ENCODE data around the gene TERT. TPM values are rescaled to one million over a fixed set of nuclear protein-coding genes. Genes with fewer than 3 reads are reported as not detected.

TERT gene
- total RNA-seq, 4 donors from 2014 or later: not detected

DNA sequence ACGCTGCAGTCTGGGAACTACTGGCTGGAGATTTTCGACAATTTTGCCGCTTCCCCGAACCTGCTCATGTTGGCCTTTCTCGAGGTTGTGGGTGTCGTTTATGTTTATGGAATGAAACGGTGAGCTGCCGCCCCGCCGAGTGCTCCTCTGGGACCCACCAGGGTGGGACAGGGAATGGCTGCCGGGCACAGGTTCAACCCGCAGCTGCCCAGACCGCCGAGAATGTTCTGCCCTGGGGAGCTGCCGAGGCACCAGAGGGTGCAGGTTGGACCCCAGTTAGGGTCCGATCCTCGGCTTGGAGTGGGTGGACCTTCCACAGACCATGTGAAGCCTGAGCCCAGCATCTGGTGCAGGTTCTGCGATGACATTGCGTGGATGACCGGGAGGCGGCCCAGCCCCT is 50.6 kb downstream of the TERT start:
- TF ChIP-seq CTCF (IDR thresholded peaks at IDR 0.05): no peak
- DNase-seq (ENCODE audit: low spot score): no peak
- no peak for ATAC-seq (ENCODE audit: low FRiP score)

DNA sequence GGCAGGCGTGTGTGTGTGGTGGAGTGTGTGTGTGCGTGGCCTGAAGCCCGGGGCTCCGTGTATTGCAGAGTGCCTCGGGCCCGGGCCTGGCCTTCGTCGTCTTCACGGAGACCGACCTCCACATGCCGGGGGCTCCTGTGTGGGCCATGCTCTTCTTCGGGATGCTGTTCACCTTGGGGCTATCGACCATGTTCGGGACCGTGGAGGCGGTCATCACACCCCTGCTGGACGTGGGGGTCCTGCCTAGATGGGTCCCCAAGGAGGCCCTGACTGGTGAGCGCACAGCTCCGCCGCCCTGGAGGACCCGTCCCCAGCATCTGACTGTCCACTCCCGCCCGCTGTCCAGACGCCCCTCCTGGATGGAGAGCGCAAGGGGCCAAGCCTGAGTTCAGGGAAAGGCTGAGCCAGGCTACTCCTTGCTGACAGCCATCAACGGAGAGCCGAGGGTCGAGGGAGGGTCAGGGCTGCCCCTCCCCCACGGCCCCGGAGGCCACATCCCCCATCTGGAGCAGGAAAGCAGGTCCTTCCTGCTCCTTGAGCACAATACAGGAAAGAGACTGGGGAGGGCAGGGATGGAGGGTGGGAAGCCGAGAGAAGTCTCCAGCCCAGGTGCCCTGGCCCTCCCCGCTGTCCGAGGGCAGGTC is 51.3 kb downstream of the TERT start:
- DNase-seq (ENCODE audit: low spot score) (no peak), ATAC-seq (ENCODE audit: low FRiP score) (no peak)
- no peak for TF ChIP-seq CTCF (IDR thresholded peaks at IDR 0.05)

GRCh38 chr5:1242733-1243486 is 52.0 kb downstream of the TERT start:
- DNase-seq (ENCODE audit: low spot score) (no peak), ATAC-seq (ENCODE audit: low FRiP score) (no peak)
- TF ChIP-seq CTCF (IDR thresholded peaks at IDR 0.05): no peak

DNA sequence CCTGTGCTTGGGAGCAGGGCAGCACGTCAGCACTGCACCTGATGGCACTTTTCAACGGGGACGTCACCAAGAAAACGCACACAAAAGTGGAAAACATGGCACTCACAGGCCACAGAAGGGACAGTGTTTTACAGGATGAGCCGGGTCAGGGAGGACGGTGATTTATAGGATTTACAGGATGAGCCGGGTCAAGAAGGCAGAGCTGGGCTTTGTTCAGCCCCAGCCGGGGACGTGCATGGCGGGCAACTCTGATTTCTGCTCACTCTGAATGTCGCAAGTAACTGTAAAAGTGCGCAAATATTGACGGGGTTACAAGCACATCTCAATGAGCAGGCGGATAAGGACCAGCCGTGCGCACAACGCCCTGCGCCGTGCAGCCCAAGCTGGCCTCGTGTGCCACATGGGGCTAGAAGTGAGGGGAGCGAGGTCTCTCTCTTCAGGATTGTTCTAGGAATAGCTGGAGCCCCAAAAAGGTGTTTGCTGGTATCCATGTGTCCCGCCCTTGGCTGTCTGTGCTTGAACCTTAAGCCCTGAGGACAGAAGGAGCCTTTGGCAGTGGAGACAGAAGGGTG is 53.3 kb downstream of the TERT start:
- ATAC-seq (ENCODE audit: low FRiP score) (no peak), DNase-seq (ENCODE audit: low spot score) (no peak)
- TF ChIP-seq CTCF (IDR thresholded peaks at IDR 0.05): no peak

DNA sequence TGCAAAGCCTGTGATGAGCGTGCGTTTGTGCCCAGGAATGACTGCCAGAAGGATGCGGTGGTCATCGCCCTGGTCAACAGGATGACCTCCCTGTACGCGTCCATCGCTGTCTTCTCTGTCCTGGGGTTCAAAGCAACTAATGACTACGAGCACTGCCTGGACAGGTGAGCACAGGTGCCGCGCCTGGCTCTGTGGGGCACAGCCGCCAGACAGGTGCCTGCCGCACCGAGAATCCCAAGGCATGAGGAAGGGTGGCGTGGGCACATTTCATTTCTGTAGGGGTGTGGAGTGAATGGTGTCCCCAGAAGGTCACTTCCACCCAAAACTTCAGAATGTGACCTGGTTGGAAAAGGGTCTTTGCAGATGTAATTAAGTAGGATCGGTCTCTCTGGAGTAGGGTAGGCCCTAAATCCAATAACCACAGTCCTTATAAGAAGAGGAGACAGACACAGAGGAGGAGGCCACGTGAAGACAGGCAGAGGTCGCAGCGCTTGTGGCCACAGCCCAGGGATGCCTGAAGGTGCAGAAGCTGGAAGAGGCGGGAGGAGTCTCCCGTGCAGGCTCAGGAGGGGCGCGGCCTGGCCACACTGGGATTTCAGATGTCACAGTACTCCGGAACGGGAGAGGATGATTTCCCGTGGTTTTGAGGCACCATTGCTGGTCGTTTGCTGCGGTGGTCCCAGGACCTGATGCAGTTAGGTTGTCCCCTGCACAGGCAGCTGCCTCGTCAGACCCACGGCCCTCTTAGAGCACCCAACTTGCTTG is 54.2 kb downstream of the TERT start:
- ATAC-seq (ENCODE audit: low FRiP score) (no peak), DNase-seq (ENCODE audit: low spot score) (no peak)
- no peak for TF ChIP-seq CTCF (IDR thresholded peaks at IDR 0.05)

DNA sequence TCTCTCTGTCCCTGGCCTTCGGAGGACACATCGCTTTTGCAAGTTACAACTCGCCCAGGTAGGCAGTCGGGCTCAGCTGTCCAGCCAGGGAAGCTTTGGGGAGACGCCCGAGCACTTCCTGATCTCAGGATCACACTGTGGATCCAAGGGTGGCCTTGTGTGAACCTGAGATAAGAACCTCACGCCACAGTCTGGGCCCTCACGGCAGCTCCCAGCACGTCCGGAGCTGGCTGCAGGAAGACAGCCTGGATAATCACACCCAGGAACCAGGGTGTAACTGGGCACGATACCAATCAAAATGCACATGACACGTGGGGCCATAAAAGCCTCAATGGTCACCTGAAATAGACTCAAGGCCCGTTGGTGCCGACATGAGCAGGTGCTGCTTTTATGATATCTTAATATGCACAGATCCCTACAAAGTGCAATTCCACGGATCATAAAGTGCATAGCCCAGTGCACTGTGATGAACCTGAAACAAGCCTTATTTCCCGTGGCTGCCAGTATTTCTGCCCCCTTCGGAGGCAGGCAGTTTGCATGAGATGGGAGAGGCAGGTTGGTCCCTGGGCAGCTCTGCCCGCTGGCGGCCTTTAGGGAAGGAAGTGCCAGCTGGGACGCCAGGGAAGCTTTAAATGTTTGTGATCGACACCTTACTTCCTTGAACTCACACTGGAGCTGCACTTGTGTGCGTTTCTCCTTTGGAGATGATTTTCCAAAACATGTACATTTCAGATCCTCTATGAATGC is 55.2 kb downstream of the TERT start:
- ATAC-seq (ENCODE audit: low FRiP score) (no peak), DNase-seq (ENCODE audit: low spot score) (no peak)
- TF ChIP-seq CTCF (IDR thresholded peaks at IDR 0.05): no peak
